AG04449 (cell line): Measurements from ENCODE around the gene NPAS3.

Source experiments
- CTCF ChIA-PET: fragments of 350-600 bp; formaldehyde crosslinking; extraction: SDS; loops from one replicate; lab custom pipeline; 2021; ENCODE audit warnings: antibody characterized with exemption; lab: Yijun Ruan, JAX
- POLR2A ChIA-PET: fragments of 400-600, 350-600 bp; formaldehyde crosslinking; extraction: SDS; loops from one replicate; lab custom pipeline; 2020; ENCODE audit warnings: antibody characterized with exemption, inconsistent platforms; lab: Yijun Ruan, JAX
- DNase-seq: peaks from one replicate; pipeline ENCODE4 v3.0.0-alpha.2; 2010; ENCODE audit warnings: low read depth, low spot score
- H3K4me3 ChIP-seq: 2 replicates; pipeline ENCODE4 v1.5.1; 2011; ENCODE audit warnings: low read depth, mild to moderate bottlenecking, control low read depth, low read length
- CTCF ChIP-seq: IDR thresholded peaks from one replicate; pipeline ENCODE4 v1.5.1; 2011; ENCODE audit warnings: mild to moderate bottlenecking, moderate library complexity, low read length, control low read depth, inconsistent platforms; ENCODE audit not compliant: insufficient read depth; ENCODE audit errors: missing control alignments

NPAS3 gene

GRCh38 chr14:33802737-33803136 lies 864.1 kb downstream of the NPAS3 start:
- ChIA-PET POLR2A (interaction anchor here (0.7 kb wide), 1 partner anchor 1192 kb away, joined by 3 read pairs; no protein-coding TSS in a partner anchor), CTCF (interaction anchor here (4.8 kb wide), 1 partner anchor 10 kb away, joined by 35 read pairs; no protein-coding TSS in a partner anchor)
- no peak overlapping the region for H3K4me3 ChIP-seq
- no peak for DNase-seq
- TF ChIP-seq CTCF = no peak

GRCh38 chr14:33805593-33805992 lies 866.9 kb downstream of the NPAS3 start:
- no peak for TF ChIP-seq CTCF
- CTCF ChIA-PET = interaction anchor here (2.3 to 4.8 kb wide), 2 partner anchors 12 to 33 kb away, joined by 8 to 35 read pairs; no protein-coding TSS in a partner anchor
- POLR2A ChIA-PET = no interaction called here
- H3K4me3 ChIP-seq = no peak overlapping the region
- no peak for DNase-seq

GRCh38 chr14:33806905-33807304 lies 868.2 kb downstream of the NPAS3 start:
- no peak for DNase-seq
- ChIA-PET CTCF (no interaction called here), POLR2A (no interaction called here)

GRCh38 chr14:33808187-33808586 lies 869.5 kb downstream of the NPAS3 start:
- no peak overlapping the region for H3K4me3 ChIP-seq
- DNase-seq = no peak
- CTCF ChIA-PET = no interaction called here
- POLR2A ChIA-PET = no interaction called here
- no peak for TF ChIP-seq CTCF

More at GRCh38 chr14:33806905-33807304, 868.2 kb downstream of the NPAS3 start:
- H3K4me3 ChIP-seq = no peak overlapping the region
- no peak for TF ChIP-seq CTCF

- no peak for DNase-seq
- TF ChIP-seq CTCF = no peak
- ChIA-PET POLR2A (no interaction called here), CTCF (no interaction called here)
- no peak overlapping the region for H3K4me3 ChIP-seq
These were observed 870.8 kb downstream of the NPAS3 start for GRCh38 chr14:33809396-33809981.

- CTCF ChIA-PET = no interaction called here
- no peak overlapping the region for H3K4me3 ChIP-seq
- DNase-seq = no peak
- no peak for TF ChIP-seq CTCF
- POLR2A ChIA-PET = no interaction called here
These were observed 871.6 kb downstream of the NPAS3 start for GRCh38 chr14:33810308-33810707.
